Coronary artery (tissue), 2 donors: ENCODE results near the gene DAO.

ENCODE experiments used
- DNase-seq: peaks from one replicate; pipeline ENCODE4 v3.0.0-alpha.2; 2017; ENCODE audit warnings: low spot score
- H3K27ac ChIP-seq, 2 donors: fragments of 200-600 bp; sonication (generic); one replicate each; pipeline ENCODE4 v1.5.1; 2016 to 2019
- H3K4me3 ChIP-seq: fragments of 200-600 bp; sonication (generic); 2 replicates; pipeline ENCODE4 v1.5.1; 2016; ENCODE audit warnings: mild to moderate bottlenecking, moderate library complexity
- TF ChIP-seq, protein P1 (sequence below): fragments of 200-600 bp; sonication (generic); IDR thresholded peaks from one replicate; pipeline ENCODE4 v1.5.1; 2019; ENCODE audit warnings: antibody characterized with exemption

DAO gene

GRCh38 chr12:108879615-108880254, at the start of gene DAO:
Gene DAO, plus strand, starts transcription at chr12:108880092. Its CDS starts 4,915 bp downstream, at chr12:108885007.
- no peak for DNase-seq
- TF ChIP-seq, protein P1, sequence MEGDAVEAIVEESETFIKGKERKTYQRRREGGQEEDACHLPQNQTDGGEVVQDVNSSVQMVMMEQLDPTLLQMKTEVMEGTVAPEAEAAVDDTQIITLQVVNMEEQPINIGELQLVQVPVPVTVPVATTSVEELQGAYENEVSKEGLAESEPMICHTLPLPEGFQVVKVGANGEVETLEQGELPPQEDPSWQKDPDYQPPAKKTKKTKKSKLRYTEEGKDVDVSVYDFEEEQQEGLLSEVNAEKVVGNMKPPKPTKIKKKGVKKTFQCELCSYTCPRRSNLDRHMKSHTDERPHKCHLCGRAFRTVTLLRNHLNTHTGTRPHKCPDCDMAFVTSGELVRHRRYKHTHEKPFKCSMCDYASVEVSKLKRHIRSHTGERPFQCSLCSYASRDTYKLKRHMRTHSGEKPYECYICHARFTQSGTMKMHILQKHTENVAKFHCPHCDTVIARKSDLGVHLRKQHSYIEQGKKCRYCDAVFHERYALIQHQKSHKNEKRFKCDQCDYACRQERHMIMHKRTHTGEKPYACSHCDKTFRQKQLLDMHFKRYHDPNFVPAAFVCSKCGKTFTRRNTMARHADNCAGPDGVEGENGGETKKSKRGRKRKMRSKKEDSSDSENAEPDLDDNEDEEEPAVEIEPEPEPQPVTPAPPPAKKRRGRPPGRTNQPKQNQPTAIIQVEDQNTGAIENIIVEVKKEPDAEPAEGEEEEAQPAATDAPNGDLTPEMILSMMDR = no peak

DNA sequence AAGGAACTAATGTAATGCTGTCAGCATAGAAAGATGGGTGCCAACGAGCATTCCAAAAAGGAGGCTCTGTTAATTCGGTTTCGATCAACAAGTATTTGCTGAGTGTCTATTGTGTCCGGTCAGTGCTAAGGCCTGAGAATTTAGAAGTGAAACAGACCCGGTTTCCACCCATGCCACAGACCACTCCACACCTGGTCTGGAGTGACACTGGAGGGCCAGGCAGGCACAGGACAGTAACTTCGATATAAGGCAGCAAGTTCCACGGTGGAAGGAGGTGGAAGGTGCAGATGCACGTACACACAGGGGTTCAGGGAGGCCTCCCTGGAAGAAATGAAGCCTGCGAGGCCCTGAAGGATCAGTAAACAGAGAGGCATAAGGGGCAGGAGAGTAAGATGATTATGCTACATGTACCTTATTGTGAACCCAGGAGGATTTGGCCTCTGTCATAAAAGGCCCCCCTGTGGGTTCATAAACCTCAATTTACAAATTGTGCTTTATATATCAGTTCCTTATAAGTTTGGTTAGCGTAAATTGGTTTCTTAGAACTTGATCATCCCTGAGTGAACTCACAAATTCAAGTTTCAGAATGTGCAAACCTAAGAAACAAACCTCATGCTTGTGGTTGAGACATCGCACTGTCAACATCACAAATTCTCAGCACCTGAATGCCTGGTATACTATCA, 48.4 kb upstream of the DAO start:
- Histone ChIP-seq H3K27ac (peak overlapping the region in 1 of 2 donors; percentile 89), H3K4me3 (no peak overlapping the region)
- no peak for DNase-seq
- TF ChIP-seq, protein P1 = no peak

More at GRCh38 chr12:108879615-108880254, at the start of gene DAO:
- Histone ChIP-seq H3K27ac (no peak within 1 kb of the TSS), H3K4me3 (no peak within 1 kb of the TSS)

GRCh38 chr12:108832208-108832607, 47.7 kb upstream of the DAO start:
- TF ChIP-seq, protein P1 = no peak
- DNase-seq = no peak
- H3K4me3 ChIP-seq = no peak overlapping the region
- peak overlapping the region; percentile 73 to 89 for H3K27ac ChIP-seq

- TF ChIP-seq, protein P1 = no peak
- peak overlapping the region; percentile 73 to 89 for H3K27ac ChIP-seq
- H3K4me3 ChIP-seq = peak overlapping the region; percentile 40
- no peak for DNase-seq
Measured at GRCh38 chr12:108832730-108833354, 47.0 kb upstream of the DAO start.

DNA sequence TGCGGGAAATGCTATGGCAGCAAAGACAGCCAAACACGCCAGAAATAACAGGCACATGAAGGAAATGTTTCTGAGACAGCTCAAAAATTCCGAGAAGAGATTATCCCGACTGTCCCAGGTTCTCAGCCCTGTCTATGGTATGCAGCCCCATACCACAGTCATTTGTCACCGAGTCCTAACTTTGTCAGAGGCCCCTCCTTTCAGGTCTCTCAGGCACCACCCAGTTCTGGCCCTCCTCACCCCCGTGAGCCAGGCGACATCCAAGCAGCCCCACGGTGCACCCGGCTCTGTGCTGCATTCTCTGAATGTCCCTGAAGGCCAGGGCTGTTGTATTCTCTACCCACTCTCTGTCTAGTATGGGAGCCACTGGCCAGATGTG, 46.5 kb upstream of the DAO start:
- TF ChIP-seq, protein P1 = no peak
- DNase-seq = peak; percentile 89
- peak overlapping the region; percentile 73 to 89 for H3K27ac ChIP-seq
- peak overlapping the region; percentile 40 for H3K4me3 ChIP-seq

DNA sequence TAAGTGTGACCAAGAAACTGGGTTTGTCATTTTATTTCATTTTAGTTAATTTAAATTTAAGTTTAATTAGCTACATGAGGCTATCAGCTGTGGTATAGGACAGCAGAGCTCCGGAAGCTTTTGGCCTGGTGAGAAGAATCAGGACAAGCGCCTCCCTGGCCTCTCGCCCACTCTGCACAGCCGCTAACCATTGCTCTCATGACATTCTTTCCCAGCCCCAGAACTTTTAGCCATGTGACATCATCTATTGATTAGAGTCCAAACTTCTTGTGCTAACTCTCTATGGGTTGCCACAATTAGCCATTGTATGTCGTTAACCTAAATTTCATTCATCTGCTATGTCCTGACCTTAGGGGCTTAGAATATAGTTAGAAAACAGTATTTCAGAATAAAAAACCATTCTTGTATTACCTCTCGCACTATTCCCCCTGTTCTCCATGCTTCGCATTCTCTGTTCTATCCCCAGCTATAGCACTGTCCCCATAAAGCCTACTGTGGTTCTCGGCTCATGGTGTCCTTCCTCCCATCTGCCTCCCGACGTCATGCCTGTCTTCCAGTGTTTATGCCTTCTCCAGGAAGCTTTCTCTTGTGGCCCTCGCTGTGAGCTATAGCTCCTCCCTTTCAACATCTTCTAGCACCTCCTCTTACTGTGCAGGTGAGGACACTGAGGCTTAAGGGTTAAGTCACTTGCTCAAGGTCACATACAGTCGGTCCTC, 46.0 kb upstream of the DAO start:
- TF ChIP-seq, protein P1 = no peak
- no peak for DNase-seq
- H3K4me3 ChIP-seq = peak overlapping the region; percentile 40

More for the DNA sequence above, 46.0 kb upstream of the DAO start:
- H3K27ac ChIP-seq = peak overlapping the region; percentile 73 to 89
